Activated CD4-positive, CD25-positive, alpha-beta regulatory T cell (primary cell): ENCODE measurements around the gene TMC8.
"Not testable (repeated sequence)": the region's sequence is repeated elsewhere in the genome, so short reads cannot be mapped to it uniquely, and the experiment has no call there.

ENCODE experiments used
- DNase-seq, 4 experiments: peaks; one replicate each; lab custom pipeline; 2025; lab: John Stamatoyannopoulos, UW

TMC8 gene

DNA sequence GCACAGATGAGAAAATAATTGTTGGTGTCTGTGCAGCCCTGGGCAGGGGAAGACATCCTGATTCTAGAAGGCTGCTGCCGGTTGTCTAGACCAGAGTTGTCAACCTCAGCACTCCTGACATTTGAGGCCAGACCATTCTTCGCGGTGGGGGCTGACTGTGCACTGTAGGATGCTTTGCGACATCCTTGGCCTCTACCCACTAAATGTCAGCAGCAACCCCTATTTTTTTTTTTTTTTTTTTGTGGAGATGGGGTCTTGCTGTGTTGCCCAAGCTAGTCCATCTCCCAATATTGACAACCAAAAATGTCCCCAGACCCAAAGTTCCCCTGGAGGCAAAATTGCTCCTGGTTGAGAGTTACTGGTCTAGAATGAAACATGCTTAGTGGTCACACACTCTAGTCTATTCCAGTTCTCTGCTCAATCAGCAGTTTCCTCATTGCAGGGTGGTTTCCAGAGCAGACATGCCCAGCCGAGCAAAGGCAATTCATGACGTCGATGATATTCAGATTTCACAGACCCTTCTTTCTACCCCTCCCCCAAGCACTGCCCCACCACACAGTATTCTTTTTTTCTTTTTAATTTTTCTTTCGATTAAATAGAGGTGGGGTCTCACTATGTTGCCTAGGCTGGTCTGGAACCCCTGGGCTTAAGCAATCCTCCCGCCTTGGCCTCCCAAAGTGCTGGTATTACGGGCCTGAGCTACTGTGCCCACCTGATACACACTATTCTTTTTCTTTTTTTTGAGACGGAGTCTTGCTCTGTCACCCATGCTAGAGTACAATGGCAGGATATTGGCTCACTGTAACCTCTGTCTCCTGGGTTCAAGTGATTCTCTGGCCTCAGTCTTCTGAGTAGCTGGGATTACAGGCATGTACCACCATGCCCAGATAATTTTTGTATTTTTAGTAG lies 24.6 kb downstream of the TMC8 start:
- no peak for DNase-seq

DNA sequence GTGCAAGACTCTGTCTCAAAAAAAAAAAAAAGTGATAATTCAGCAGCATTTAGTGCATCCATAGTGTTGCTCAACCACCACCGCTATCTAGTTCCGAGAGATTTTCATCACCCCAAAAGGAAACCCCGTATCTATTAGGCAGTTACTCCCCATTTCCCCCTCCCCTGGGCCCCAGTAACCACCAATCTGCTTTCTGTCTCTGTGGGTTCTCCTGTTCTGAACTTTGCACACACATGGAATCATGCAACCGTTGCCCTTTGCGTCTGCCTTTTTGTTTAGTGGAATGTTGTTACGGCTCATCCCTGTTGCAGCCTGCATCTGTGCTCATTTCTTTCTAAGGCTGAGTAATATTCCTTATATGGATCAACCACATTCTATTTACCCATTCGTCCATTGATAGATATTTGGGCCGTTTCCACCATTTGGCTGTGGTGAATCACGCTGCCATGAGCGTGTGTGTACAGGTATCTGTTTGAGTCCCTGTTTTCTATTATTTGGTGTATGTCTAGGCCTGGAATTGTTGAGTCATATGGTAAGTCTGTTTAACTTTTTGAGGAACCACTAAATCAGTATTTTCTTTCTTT lies 29.1 kb downstream of the TMC8 start:
- no peak for DNase-seq

DNA sequence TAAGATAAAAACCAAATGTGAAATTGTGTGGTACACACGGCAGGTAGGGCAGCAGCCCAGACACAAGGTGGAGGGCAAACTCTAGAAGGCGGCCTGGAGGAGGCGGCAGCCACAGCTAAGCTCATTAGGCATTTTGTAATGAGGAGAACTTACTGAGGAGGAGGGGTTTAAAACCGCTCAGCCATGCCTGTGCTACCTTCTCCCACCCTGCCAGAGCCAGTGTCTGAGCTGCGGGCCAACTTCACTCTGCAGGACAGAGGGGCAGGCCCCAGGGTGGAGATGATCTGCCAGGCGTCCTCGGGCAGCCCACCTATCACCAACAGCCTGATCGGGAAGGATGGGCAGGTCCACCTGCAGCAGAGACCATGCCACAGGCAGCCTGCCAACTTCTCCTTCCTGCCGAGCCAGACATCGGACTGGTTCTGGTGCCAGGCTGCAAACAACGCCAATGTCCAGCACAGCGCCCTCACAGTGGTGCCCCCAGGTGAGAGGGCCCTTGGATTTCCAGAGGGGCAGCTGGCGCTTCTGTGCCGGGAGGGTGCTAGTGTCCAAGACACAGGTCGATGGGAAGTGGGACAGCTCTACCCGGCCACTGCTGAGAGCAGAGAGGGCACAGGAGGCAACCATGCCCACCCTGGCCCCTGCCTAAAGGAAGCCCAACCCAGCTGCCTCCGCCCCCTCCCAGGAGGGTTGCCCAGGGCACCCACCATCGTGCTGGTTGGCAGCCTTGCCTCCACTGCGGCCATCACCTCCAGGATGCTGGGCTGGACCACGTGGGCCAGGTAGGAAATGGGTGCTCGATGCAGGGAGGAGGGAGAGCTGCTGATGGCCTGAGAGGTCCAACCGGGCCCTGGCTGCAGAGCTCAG lies 33.5 kb downstream of the TMC8 start:
- no peak for DNase-seq

DNA sequence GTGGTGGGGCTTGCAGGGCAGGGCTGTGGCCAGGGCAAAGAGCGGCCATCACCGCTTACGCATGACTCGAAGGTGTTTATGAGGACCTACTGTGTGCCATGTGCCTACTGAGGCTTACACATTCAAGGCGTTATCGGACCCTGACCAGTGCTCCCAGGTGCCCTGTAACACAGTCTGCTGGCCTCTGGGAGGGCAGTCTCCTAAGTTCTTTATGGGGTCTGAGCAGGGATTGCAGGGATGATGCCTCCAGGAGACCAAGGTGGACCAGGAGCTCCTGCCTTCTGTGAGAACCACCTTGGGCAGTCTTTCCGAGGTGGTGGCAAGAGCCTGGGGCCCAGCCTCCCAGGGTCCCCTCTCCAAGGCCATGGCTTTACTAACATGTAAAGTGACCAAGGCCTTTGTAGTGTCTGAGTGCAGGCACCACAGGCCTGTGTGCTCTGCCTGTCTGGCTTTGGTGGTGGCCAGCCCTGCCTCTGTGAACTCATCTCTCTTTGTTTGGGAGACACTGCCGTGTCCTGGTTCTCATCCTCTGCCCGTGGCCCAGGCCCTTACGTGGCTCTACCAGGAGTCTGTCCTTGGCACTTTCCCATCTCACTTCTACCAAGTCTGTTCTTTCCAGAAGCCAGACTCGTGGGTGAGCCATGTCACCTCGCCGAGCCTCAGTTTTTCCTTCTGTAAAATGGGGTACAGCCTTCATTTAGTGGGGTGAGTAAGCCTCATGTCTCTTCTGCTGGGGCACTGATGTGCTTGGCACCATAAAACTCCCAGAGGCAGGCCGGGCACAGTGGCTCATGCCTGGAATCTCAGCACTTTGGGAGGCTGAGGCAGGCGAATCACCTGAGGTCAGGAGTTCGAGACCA lies 34.4 kb downstream of the TMC8 start:
- no peak for DNase-seq

- DNase-seq = no peak
Observed at GRCh38 chr17:78166416-78166815, 35.8 kb downstream of the TMC8 start.

- DNase-seq = peak; percentile 68 to 86 (median 83)
Observed at GRCh38 chr17:78168242-78168902, 37.8 kb downstream of the TMC8 start, which contains the start of gene SYNGR2. Gene SYNGR2, plus strand, starts transcription at chr17:78168581. Its CDS starts 36 bp downstream, at chr17:78168617.

DNA sequence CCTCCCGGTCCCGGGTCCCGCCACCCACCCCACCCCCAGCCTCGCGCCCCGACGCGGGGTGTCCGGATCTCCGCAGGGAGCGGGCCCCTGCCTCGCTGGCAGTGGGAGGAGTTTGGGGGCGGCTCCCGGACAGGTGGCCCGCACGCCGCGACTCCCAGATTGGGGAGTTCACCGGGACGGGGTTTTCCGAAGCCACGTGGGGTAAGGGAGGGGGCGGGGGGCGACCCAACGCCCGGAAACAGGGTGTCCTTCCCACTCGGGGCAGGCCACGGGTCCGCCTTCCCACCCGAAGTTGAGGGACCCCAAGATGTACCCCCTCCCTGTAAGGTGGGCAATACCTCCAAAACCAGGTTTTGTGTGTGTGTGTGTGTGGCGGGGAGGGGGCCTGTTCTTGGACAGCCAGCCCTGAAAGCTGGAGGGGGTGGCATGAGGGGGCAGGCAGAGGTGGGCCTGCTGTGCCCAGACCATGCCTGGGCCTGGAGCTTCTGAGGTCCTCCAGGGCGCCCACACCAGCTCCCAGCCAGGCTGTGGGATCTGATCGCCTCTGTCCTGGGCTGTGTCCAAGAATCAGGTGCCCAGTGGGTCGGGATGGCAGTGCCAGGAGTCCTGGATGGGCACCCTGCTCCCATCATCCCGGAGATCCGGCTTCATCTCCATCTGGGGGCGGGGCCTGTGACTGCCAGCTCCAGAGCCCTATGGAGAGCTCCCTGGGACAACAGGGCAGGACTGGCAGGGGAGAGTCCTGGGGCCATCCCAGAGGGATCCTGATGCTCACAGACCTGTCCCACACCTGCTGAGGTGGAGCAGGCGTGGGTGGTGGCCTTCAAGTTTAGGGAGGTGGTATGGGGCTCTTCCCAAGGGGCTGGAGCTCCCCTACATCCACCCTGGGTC lies 38.6 kb downstream of the TMC8 start:
- no peak for DNase-seq

DNA sequence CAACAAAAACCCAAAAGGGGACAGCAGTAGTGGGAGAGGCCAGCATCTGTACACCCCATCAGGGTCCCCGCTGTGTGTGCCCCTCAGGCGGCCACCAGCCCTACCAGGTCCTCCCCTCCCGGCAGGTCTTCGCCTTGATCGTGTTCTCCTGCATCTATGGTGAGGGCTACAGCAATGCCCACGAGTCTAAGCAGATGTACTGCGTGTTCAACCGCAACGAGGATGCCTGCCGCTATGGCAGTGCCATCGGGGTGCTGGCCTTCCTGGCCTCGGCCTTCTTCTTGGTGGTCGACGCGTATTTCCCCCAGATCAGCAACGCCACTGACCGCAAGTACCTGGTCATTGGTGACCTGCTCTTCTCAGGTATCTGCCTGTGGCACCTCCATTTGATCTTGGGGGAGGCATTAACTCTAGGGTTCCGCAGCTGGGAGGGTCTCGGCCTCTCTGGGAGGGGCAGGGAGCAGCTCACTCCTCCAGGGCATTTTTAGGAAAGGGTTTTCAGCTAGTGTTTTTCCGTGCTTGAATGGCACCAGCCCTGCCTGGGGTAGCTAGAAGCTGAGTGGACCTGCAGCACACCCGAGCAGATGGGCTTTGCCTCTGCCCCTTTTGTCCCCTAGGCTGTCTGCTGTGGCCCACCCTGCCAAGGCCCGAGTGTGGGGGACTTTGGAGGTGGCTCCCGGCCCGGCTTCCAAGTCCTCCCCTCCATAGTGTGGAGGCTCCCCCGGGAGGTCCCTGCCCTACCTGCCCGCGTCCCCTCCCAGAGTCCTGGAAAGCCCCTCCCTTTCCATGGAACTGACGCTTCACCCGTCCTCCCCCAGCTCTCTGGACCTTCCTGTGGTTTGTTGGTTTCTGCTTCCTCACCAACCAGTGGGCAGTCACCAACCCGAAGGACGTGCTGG lies 40.4 kb downstream of the TMC8 start:
- no peak for DNase-seq

GRCh38 chr17:78171591-78172248 lies 41.1 kb downstream of the TMC8 start:
- not testable (repeated sequence) for DNase-seq

- no peak for DNase-seq
Observed at GRCh38 chr17:78172249-78173051, 41.9 kb downstream of the TMC8 start.

DNA sequence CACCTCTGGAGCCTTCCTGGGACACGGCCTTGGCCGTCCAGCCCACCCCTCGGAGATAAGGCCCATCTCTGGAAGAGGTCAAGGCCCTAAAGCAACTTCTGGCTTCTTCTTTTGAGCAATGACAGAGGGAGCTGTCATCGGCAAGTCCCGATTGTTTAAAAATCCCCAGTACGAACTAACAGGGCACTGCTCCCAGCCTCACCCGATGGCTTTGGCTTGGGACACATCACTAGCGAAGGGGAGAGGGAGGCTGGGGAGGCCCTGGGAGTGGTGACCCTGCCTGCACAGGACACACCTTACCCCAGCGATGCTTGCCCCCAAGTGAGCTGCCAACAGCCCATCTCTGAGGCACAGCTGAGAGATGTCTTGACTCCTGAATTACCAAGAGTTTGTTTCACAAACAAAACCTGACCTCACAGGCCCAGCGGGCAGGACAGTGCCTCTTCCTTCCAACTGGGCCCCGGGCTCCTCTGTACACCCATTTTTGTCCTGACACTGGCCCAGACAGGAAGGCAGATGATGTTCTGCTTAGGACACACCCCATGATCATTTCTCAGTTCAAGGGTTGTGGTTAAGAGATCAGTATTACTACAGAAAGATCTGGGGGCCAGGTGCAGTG lies 42.6 kb downstream of the TMC8 start:
- DNase-seq = no peak

DNA sequence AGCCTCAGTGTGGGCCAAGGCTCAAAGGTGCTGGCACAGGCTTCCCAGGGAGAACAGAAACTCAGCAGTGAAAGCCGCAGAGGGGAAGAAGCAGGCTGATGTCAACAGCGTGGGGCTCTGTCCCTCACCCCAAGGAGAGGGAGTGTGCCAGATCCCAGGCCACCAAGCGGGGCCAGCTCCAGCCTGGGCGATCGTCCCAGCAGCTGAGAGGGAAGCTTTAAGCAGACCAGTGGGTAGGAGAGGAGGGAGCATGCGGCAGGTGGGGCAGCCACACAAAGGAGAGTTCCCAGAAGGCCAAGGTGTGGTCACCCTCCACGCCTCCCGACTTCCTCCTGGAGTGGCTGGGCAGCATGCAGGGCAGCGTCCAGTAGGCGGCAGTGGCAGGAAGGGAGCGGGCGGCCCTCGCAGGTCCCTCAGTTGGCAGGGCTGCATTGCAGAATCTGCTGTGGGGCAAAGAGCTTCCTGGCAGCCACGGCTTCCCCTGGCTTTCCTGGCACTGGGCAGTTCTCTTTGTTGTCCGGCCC lies 43.8 kb downstream of the TMC8 start:
- no peak for DNase-seq

DNA sequence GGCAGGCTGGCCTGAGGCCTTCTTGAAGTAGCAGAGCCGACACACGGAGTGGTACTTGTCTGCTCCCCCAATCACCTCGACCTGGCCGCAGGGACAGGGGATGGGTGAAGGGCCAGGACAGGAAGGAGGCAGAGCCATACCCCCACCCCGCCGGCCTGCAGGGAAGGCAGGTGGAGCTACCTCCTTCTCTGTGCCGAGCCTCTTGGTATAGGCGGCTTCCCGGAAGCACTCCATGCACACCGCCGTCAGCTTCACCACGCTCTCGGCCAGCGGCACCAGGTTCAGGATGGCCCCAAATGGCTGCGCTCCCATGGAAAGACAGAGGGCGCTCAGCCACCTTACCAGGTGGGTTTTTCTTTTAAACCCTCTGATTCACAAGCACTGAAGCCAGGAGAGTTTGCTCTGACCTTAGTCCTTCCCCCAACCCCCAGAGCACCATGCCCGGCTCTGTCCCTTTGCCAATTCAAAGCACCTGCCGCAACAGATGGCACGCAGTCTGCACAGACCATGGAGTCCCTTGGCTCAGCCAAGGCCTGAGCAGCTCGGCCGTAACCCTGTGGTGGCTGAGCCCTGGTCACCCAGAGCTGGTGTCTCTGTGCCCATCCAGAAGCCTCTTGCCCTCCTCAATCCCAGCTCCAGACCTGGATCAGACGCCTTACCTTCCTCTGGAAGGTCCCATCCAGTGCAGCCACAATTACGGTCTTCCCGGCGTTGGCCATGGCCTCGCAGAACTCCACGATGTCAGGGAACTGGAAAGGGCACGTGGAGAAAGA lies 44.5 kb downstream of the TMC8 start:
- no peak for DNase-seq

GRCh38 chr17:78175643-78175981 lies 45.0 kb downstream of the TMC8 start:
- DNase-seq = no peak

DNA sequence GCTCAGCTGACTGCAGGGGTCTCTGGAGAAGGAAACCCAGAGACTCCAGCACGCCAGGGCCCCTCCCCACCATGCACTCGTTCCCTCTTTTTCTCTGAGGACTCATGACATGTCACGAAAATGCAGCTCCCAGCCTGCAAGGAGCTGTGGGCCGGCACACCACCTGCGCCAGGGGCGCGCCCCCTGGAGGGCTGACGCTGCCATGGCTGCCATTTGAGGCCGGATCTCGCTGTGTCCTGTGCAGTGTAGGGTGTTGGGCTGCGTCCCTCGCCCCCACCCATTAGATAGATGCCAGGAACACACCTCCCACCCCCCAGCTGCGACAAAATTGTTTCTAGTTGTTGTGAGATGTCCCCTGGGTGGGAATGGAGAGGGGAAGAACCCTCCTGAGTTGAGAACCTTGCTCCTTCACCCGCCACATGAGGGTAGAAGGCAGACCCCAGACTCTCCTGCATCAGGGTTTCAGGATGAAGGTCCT lies 46.0 kb downstream of the TMC8 start:
- peak; percentile 52 to 64 (median 62) for DNase-seq

DNA sequence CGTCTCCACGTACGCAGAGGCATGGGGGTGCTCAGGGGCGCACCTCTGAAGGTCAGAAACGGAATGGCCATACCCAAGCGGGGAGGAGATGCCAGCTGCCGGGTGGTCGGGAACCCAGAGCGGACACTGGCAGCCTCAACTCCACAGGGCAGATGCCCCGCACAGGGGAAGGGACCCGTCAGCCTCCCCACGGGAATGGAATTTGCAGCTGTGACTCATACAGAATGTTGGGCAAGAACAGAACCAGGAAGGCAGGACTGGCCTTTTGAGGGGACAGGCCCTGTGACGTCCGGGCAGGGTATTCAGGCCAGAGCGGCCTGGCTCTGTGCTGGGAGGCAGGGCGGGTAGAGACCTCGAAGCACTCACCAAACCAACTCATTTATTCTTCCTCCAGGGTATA lies 48.8 kb downstream of the TMC8 start:
- no peak for DNase-seq
